H1 (cell line): ENCODE results near the gene CCDC112. TPM values are rescaled to one million over a fixed set of nuclear protein-coding genes. Genes with fewer than 3 reads are reported as not detected.

Experiments used
- CTCF ChIA-PET: fragments of 300-600 bp; sonication (Branson Sonifier 250); formaldehyde crosslinking; loops from one replicate; lab custom pipeline; 2021; ENCODE audit not compliant: partially characterized antibody; lab: Charles Lee
- POLR2A ChIA-PET: fragments of 300-600 bp; sonication (Branson Sonifier 250); formaldehyde crosslinking; loops from one replicate; lab custom pipeline; 2021; ENCODE audit warnings: inconsistent platforms; ENCODE audit not compliant: partially characterized antibody; lab: Charles Lee
- DNase-seq, 2 experiments: peaks; one replicate each; pipeline versions ENCODE4 v3.0.0 to v3.0.0-alpha.2; 2010 to 2022; ENCODE audit warnings: low spot score in 2 of 2, low read depth in 1 of 2, mixed read lengths in 1 of 2
- FAIRE-seq: peaks from 2 replicates; lab custom pipeline; 2011; peaks lifted over from hg19 to GRCh38; lab: Jason Lieb, UNC
- H2AFZ ChIP-seq: 2 replicates; pipeline ENCODE4 v1.8.1; 2012; ENCODE audit warnings: low read length, inconsistent platforms
- H2AK5ac ChIP-seq: 2 replicates; pipeline ENCODE4 v1.6.1; 2013; ENCODE audit warnings: low read depth, low read length
- H2BK120ac ChIP-seq: replicated peaks from 2 replicates; pipeline ENCODE3; 2013; ENCODE audit warnings: low read depth, low read length, inconsistent platforms
- H2BK12ac ChIP-seq: 2 replicates; pipeline ENCODE4 v1.6.1; 2013; ENCODE audit warnings: low read depth, low read length
- H2BK15ac ChIP-seq: 2 replicates; pipeline ENCODE4 v1.6.1; 2013; ENCODE audit warnings: low read length
- H2BK20ac ChIP-seq: 2 replicates; pipeline ENCODE4 v1.6.1; 2013; ENCODE audit warnings: low read length
- H2BK5ac ChIP-seq: 2 replicates; pipeline ENCODE4 v1.6.1; 2013; ENCODE audit warnings: low read depth, low read length
- H3K14ac ChIP-seq: 2 replicates; pipeline ENCODE4 v1.6.1; 2013; ENCODE audit warnings: inconsistent platforms; ENCODE audit not compliant: insufficient read length
- H3K18ac ChIP-seq: 2 replicates; pipeline ENCODE4 v1.6.1; 2013; ENCODE audit warnings: low read length; ENCODE audit errors: extremely low read depth
- H3K23ac ChIP-seq: 2 replicates; pipeline ENCODE4 v1.6.1; 2013; ENCODE audit warnings: inconsistent platforms; ENCODE audit not compliant: insufficient read length
- H3K23me2 ChIP-seq: 2 replicates; pipeline ENCODE4 v1.6.1; 2013; ENCODE audit warnings: low read depth, low read length
- H3K27ac ChIP-seq: 2 replicates; pipeline ENCODE4 v1.6.1; 2011; ENCODE audit warnings: low read depth, low read length, inconsistent platforms
- H3K27me3 ChIP-seq, 4 experiments: replicated peaks in 1 of 4; 1 replicate in 1 of 4; 2 replicates in 3 of 4; pipeline versions ENCODE4 v1.6.1 to v1.8.1; 2011 to 2013; ENCODE audit warnings: low read length in 3 of 4, mild to moderate bottlenecking in 3 of 4, inconsistent platforms in 2 of 4, mixed read lengths in 2 of 4, moderate library complexity in 1 of 4; ENCODE audit not compliant: control insufficient read depth in 3 of 4, insufficient read depth in 3 of 4; ENCODE audit errors: extremely low read depth in 1 of 4
- H3K36me3 ChIP-seq, 4 experiments: 2 replicates each; pipeline versions ENCODE4 v1.6.1 to v1.8.1; 2011 to 2013; ENCODE audit warnings: mild to moderate bottlenecking in 4 of 4, low read length in 3 of 4, moderate library complexity in 2 of 4, control low read depth in 1 of 4, inconsistent platforms in 1 of 4; ENCODE audit not compliant: insufficient read depth in 4 of 4, control insufficient read depth in 2 of 4
- H3K4ac ChIP-seq: replicated peaks from 2 replicates; pipeline ENCODE3; 2013; ENCODE audit warnings: low read length, low read depth, mixed read lengths, inconsistent platforms; ENCODE audit not compliant: insufficient read length
- H3K4me1 ChIP-seq, 4 experiments: replicated peaks in 1 of 4; 1 replicate in 1 of 4; 2 replicates in 3 of 4; pipeline versions ENCODE4 v1.6.1 to v1.8.1; 2011 to 2013; ENCODE audit warnings: low read length in 3 of 4, inconsistent platforms in 2 of 4, mixed read lengths in 1 of 4; ENCODE audit not compliant: insufficient read depth in 4 of 4, control insufficient read depth in 3 of 4
- H3K4me2 ChIP-seq, 2 experiments: 2 replicates each; pipeline versions ENCODE4 v1.6.1 to v1.8.1; 2011 to 2013; ENCODE audit warnings: low read depth in 2 of 2, low read length in 2 of 2, control low read depth in 1 of 2, inconsistent platforms in 1 of 2, mild to moderate bottlenecking in 1 of 2; ENCODE audit not compliant: insufficient read depth in 1 of 2
- H3K4me3 ChIP-seq, 4 experiments: fragments of 200-600, 300-600 bp in 1 of 4; sonication (generic), shearing (Covaris generic), sonication (Bioruptor Twin) in 1 of 4; 2 replicates each; pipeline versions ENCODE4 v1.5.1 to v1.8.1; 2011 to 2016; ENCODE audit warnings: low read length in 4 of 4, low read depth in 3 of 4, control low read depth in 2 of 4, inconsistent platforms in 2 of 4, mild to moderate bottlenecking in 2 of 4, mixed read lengths in 1 of 4, moderate library complexity in 1 of 4; ENCODE audit not compliant: insufficient read depth in 2 of 4; ENCODE audit errors: extremely low read depth in 1 of 4
- H3K56ac ChIP-seq: replicated peaks from 2 replicates; pipeline ENCODE3; 2013; ENCODE audit warnings: low read depth, mild to moderate bottlenecking, mixed read lengths, low read length, inconsistent platforms; ENCODE audit not compliant: insufficient read length
- H3K79me1 ChIP-seq: 2 replicates; pipeline ENCODE4 v1.6.1; 2013; ENCODE audit warnings: low read depth, low read length, control low read depth
- H3K79me2 ChIP-seq, 2 experiments: 2 replicates each; pipeline versions ENCODE4 v1.6.1 to v1.8.1; 2012 to 2013; ENCODE audit warnings: low read length in 2 of 2, mild to moderate bottlenecking in 2 of 2, inconsistent platforms in 1 of 2; ENCODE audit not compliant: insufficient read depth in 2 of 2, control insufficient read depth in 1 of 2
- H3K9ac ChIP-seq, 4 experiments: replicated peaks in 1 of 4; 1 replicate in 1 of 4; 2 replicates in 3 of 4; pipeline versions ENCODE4 v1.6.1 to v1.8.1; 2011 to 2013; ENCODE audit warnings: low read depth in 3 of 4, low read length in 3 of 4, control low read depth in 2 of 4, mild to moderate bottlenecking in 2 of 4, moderate library complexity in 2 of 4, inconsistent platforms in 1 of 4; ENCODE audit errors: extremely low read depth in 1 of 4
- H3K9me3 ChIP-seq, 2 experiments: 2 replicates each; pipeline versions ENCODE4 v1.6.1 to v1.8.1; 2012 to 2013; ENCODE audit warnings: mild to moderate bottlenecking in 2 of 2, moderate library complexity in 2 of 2, control low read depth in 1 of 2, inconsistent platforms in 1 of 2, low read depth in 1 of 2, low read length in 1 of 2, mixed read lengths in 1 of 2; ENCODE audit not compliant: insufficient read depth in 2 of 2
- H4K20me1 ChIP-seq, 2 experiments: replicated peaks in 1 of 2; 2 replicates each; pipeline versions ENCODE3 to v1.8.1; 2011 to 2013; ENCODE audit warnings: inconsistent platforms in 2 of 2, low read length in 2 of 2, mild to moderate bottlenecking in 1 of 2; ENCODE audit not compliant: insufficient read depth in 2 of 2, control insufficient read depth in 1 of 2
- H4K5ac ChIP-seq: 2 replicates; pipeline ENCODE4 v1.6.1; 2013; ENCODE audit warnings: low read length, low read depth, mixed read lengths, inconsistent platforms; ENCODE audit not compliant: insufficient read length
- H4K8ac ChIP-seq: 2 replicates; pipeline ENCODE4 v1.8.0; 2013; ENCODE audit warnings: mild to moderate bottlenecking, moderate library complexity, low read length, inconsistent platforms; ENCODE audit not compliant: insufficient read depth; ENCODE audit errors: extremely low read depth
- H4K91ac ChIP-seq: replicated peaks from 2 replicates; pipeline ENCODE3; 2013; ENCODE audit warnings: low read length, mixed read lengths, inconsistent platforms; ENCODE audit not compliant: insufficient read length
- CREB1 ChIP-seq: IDR thresholded peaks from 2 replicates; pipeline ENCODE4 v1.6.1; 2012; ENCODE audit warnings: inconsistent platforms
- JUN ChIP-seq: IDR thresholded peaks from 2 replicates; pipeline ENCODE4 v1.6.1; 2011; ENCODE audit warnings: low read depth, mild to moderate bottlenecking, improper control_type of control experiment, low read length
- NRF1 ChIP-seq: IDR thresholded peaks from 2 replicates; pipeline ENCODE4 v1.6.1; 2011; ENCODE audit warnings: mild to moderate bottlenecking, low read depth, low read length, improper control_type of control experiment
- RBBP5 ChIP-seq: IDR thresholded peaks from 2 replicates; pipeline ENCODE4 v1.7.1; 2012; ENCODE audit warnings: low read depth, mild to moderate bottlenecking, inconsistent platforms, low read length, moderate library complexity, borderline replicate concordance
- SP1 ChIP-seq: IDR thresholded peaks from 2 replicates; pipeline ENCODE4 v1.6.1; 2011; ENCODE audit warnings: low read depth, low read length
- WGBS, 2 experiments: shearing (Covaris generic) in 1 of 2; methylation state at CpG; one replicate each; pipeline versions ENCODE4 v1.1.6 to v1.1.7; 2013 to 2015; ENCODE audit warnings: low lambda C conversion rate in 2 of 2, mixed read lengths in 2 of 2, inconsistent platforms in 1 of 2, low coverage in 1 of 2, missing lambda C conversion rate in 1 of 2; ENCODE audit not compliant: insufficient replicate concordance in 2 of 2, insufficient coverage in 1 of 2, insufficient read length in 1 of 2; ENCODE audit errors: extremely low coverage in 1 of 2, missing lambda C conversion rate in 1 of 2; 5-methylcytosine and 5-hydroxymethylcytosine counted together
- polyA plus RNA-seq, 7 experiments: library from polyadenylated mRNA; depleted of rRNA in 3 of 7; stranded (reverse) in 5 of 7; unstranded in 2 of 7; fragments of >200 nt in 5 of 7; fragments of 200-250 nt in 2 of 7; gene quantifications; 1 replicate in 5 of 7; 2 replicates in 1 of 7; 4 replicates in 1 of 7; pipeline versions ENCODE4 v1.2.1 to v1.2.3, GENCODE V29; 2011 to 2013; ENCODE audit warnings: missing spikeins in 2 of 7, mixed read lengths in 2 of 7
- total RNA-seq: library from RNA; stranded (reverse); fragmentation: NEBNext Ultra II Directional; extraction: Animal tissue kit (Norgen Biotek cat#: 25700); gene quantifications from 2 replicates; pipeline ENCODE4 v1.2.1, GENCODE V29; 2021
- TF ChIP-seq, protein P1 (sequence below): IDR thresholded peaks from 2 replicates; pipeline ENCODE4 v1.6.1; 2012; ENCODE audit warnings: inconsistent platforms
- TF ChIP-seq, protein P2 (sequence below), 3 experiments: IDR thresholded peaks; 1 replicate in 2 of 3; 2 replicates in 1 of 3; pipeline versions ENCODE4 v1.5.1 to v1.6.1; 2011; ENCODE audit warnings: low read length in 3 of 3, mild to moderate bottlenecking in 3 of 3, inconsistent platforms in 2 of 3, low read depth in 1 of 3, moderate library complexity in 1 of 3; ENCODE audit not compliant: insufficient read depth in 1 of 3; ENCODE audit errors: control extremely low read depth in 1 of 3

CCDC112 gene
- total and polyA plus RNA-seq, 2 of the 8 experiments (the other 6 are each of a cell fraction or from before 2014, with no cell fraction given), result 3.3 to 15.6 TPM

DNA sequence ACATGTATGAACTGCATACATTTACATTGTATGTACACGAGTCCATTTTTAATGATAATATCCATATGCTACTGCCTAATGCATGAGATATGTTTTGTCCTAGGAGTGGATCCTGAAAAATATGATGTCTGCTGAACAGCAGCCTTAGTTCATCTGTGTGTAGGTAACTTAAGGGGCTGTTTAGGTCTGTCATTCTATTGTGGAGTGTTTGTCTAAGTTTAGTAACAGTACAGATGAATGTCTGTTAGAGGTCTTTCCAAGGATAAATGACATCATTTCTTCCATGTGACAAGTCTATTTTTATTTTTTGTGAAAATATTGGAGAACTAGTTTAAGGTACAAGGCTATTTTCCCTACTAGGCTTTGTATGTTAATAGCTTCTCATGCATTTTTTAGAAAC lies 22.6 kb upstream of the CCDC112 start:
- H3K9ac ChIP-seq, result no peak overlapping the region
- CTCF ChIA-PET, result interaction anchor here (0.6 to 2.7 kb wide), 5 partner anchors 10 to 255 kb away, joined by 3 to 11 read pairs (median 4); no protein-coding TSS in a partner anchor
- no peak for FAIRE-seq

More for the DNA sequence above, 22.6 kb upstream of the CCDC112 start:
- Histone ChIP-seq H2BK120ac (no peak overlapping the region), H3K27ac (no peak overlapping the region), H3K36me3 (no peaks in the 10 kb centered on the region), H4K20me1 (no peaks in the 10 kb centered on the region), H3K4me2 (no peak overlapping the region), H4K5ac (no peak overlapping the region), H3K9me3 (peaks cover 0 to 2% of the 10 kb centered on the region in 2 experiments; a peak in 1 of 4 replicates), H3K23me2 (no peaks in the 10 kb centered on the region), H4K91ac (no peak overlapping the region), H3K4ac (no peak overlapping the region), H2AK5ac (no peak overlapping the region), H2BK20ac (no peak overlapping the region), H3K4me3 (no peak overlapping the region), H3K14ac (no peak overlapping the region), H3K18ac (no peak overlapping the region), H2BK15ac (no peak overlapping the region), H3K23ac (no peak overlapping the region), H4K8ac (no peak overlapping the region), H2BK5ac (no peak overlapping the region), H3K4me1 (peaks cover 0 to 3% (median 0%) of the 10 kb centered on the region in 4 experiments; a peak in 1 of 7 replicates), H3K79me2 (no peaks in the 10 kb centered on the region), H3K56ac (no peak overlapping the region), H2BK12ac (no peak overlapping the region), H2AFZ (no peak overlapping the region), H3K79me1 (no peaks in the 10 kb centered on the region), H3K27me3 (no peaks in the 10 kb centered on the region)
- no peak for DNase-seq
- TF ChIP-seq, protein P1, sequence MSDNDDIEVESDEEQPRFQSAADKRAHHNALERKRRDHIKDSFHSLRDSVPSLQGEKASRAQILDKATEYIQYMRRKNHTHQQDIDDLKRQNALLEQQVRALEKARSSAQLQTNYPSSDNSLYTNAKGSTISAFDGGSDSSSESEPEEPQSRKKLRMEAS, result no peak
- TF ChIP-seq JUN (no peak), CREB1 (no peak), RBBP5 (no peak), NRF1 (no peak), SP1 (no peak)
- TF ChIP-seq, protein P2, sequence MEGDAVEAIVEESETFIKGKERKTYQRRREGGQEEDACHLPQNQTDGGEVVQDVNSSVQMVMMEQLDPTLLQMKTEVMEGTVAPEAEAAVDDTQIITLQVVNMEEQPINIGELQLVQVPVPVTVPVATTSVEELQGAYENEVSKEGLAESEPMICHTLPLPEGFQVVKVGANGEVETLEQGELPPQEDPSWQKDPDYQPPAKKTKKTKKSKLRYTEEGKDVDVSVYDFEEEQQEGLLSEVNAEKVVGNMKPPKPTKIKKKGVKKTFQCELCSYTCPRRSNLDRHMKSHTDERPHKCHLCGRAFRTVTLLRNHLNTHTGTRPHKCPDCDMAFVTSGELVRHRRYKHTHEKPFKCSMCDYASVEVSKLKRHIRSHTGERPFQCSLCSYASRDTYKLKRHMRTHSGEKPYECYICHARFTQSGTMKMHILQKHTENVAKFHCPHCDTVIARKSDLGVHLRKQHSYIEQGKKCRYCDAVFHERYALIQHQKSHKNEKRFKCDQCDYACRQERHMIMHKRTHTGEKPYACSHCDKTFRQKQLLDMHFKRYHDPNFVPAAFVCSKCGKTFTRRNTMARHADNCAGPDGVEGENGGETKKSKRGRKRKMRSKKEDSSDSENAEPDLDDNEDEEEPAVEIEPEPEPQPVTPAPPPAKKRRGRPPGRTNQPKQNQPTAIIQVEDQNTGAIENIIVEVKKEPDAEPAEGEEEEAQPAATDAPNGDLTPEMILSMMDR (IDR thresholded peaks at IDR 0.05; ENCODE audit: control extremely low read depth in 1 of 3, insufficient read depth in 1 of 3, low read depth in 1 of 3, low read length in 3 of 3), result no peak
- POLR2A ChIA-PET, result no interaction called here
- WGBS, 2 experiments, result 0% methylated on average over 1 of the region's 1 CpG; no CpG with 5 or more reads in 1 of the 2 experiments
